Measurements from ENCODE around the gene SMARCA2. TPM values are rescaled to one million over a fixed set of nuclear protein-coding genes. Genes with fewer than 3 reads are reported as not detected.

Gene SMARCA2
- total RNA-seq, 2 donors from 2014 or later = 118 to 177 TPM

- Histone ChIP-seq H3K4me3 (no peak overlapping the region), H3K36me3 (no peaks in the 10 kb centered on the region), H3K27me3 (replicated peaks; ENCODE audit: insufficient read depth) (no peaks in the 10 kb centered on the region), H3K4me1 (ENCODE audit: control insufficient read depth in 1 of 2, low read depth in 2 of 2) (no peaks in the 10 kb centered on the region), H3K9me3 (no peaks in the 10 kb centered on the region), H3K27ac (no peak overlapping the region)
- TF ChIP-seq, protein P1, sequence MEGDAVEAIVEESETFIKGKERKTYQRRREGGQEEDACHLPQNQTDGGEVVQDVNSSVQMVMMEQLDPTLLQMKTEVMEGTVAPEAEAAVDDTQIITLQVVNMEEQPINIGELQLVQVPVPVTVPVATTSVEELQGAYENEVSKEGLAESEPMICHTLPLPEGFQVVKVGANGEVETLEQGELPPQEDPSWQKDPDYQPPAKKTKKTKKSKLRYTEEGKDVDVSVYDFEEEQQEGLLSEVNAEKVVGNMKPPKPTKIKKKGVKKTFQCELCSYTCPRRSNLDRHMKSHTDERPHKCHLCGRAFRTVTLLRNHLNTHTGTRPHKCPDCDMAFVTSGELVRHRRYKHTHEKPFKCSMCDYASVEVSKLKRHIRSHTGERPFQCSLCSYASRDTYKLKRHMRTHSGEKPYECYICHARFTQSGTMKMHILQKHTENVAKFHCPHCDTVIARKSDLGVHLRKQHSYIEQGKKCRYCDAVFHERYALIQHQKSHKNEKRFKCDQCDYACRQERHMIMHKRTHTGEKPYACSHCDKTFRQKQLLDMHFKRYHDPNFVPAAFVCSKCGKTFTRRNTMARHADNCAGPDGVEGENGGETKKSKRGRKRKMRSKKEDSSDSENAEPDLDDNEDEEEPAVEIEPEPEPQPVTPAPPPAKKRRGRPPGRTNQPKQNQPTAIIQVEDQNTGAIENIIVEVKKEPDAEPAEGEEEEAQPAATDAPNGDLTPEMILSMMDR (IDR thresholded peaks at IDR 0.05) = no peak
- DNase-seq (ENCODE audit: low spot score) = no peak
- no peak for ATAC-seq (ENCODE audit: insufficient number of reproducible peaks, low FRiP score, low read depth)
These were observed 28.8 kb upstream of the SMARCA2 start for GRCh38 chr9:1986341-1986740.

DNA sequence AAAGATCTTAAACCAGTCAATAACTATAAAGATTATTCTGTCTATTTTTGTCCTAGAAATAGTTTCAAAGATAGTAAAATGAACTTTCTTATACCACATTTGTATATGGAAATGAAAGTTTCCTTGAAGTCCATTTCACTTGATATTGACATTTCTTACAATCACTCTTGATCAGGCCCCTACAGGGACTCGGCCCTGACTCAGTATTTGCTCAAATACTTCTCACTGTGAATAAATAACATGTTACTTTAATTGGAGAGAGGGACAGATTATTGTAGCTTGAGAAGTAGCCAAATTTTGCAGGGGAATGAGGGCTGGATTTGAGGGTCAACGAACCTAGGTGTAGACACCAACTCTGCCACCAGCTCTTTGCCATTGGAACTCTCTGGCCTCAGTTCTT, 25.6 kb upstream of the SMARCA2 start:
- no peak overlapping the region for H3K4me3 ChIP-seq
- no peaks in the 10 kb centered on the region for H3K36me3 ChIP-seq
- TF ChIP-seq, protein P1 (IDR thresholded peaks at IDR 0.05) = no peak
- no peaks in the 10 kb centered on the region for H3K4me1 ChIP-seq (ENCODE audit: control insufficient read depth in 1 of 2, low read depth in 2 of 2)
- no peak overlapping the region for H3K27ac ChIP-seq
- no peaks in the 10 kb centered on the region for H3K9me3 ChIP-seq
- ATAC-seq (ENCODE audit: insufficient number of reproducible peaks, low FRiP score, low read depth) = no peak
- H3K27me3 ChIP-seq (replicated peaks; ENCODE audit: insufficient read depth) = no peaks in the 10 kb centered on the region
- DNase-seq (ENCODE audit: low spot score) = no peak

DNA sequence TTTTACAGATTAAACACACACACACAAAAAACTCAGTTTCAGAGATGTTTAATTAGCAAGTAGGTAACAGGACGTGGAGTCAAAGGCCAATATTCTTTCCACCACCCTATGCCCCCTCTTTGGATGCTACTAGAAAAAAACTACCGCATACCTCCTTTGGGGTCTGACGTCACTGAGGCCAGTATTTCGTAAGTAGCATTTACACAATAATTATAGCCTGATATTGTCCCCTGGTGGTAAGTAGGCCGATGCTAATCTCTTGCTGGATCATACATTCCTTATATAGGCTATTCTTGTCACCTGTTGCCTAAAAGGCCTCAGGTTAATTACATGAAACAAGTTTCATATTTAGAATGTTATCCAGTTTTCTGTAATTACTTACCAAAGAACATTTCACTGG, 21.0 kb upstream of the SMARCA2 start:
- TF ChIP-seq, protein P1 (IDR thresholded peaks at IDR 0.05) = no peak
- Histone ChIP-seq H3K27ac (no peak overlapping the region), H3K27me3 (replicated peaks; ENCODE audit: insufficient read depth) (no peaks in the 10 kb centered on the region), H3K4me1 (ENCODE audit: control insufficient read depth in 1 of 2, low read depth in 2 of 2) (no peaks in the 10 kb centered on the region), H3K36me3 (no peaks in the 10 kb centered on the region), H3K4me3 (no peak overlapping the region), H3K9me3 (no peaks in the 10 kb centered on the region)
- ATAC-seq (ENCODE audit: insufficient number of reproducible peaks, low FRiP score, low read depth) = no peak
- no peak for DNase-seq (ENCODE audit: low spot score)

DNA sequence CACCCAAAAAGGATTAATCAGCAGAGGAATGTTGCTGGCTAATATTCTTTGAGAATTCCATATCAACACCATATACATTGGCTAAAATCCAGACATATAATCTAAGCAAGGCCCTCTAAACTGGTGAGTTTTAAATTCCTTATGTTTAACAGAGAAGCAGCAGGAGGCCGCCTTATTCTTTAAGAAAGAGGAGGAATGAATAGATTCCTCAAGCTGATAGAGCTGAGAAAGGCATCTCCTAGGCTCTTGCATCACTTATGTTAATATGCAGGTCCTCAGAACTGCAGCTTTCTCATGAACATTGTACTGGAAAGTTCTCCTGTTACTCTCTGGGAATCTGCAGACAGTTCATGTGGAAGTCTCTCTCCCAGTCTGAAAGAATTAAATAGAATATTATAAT, 20.1 kb upstream of the SMARCA2 start:
- ATAC-seq (ENCODE audit: insufficient number of reproducible peaks, low FRiP score, low read depth) = no peak
- TF ChIP-seq, protein P1 (IDR thresholded peaks at IDR 0.05) = no peak
- H3K36me3 ChIP-seq = no peaks in the 10 kb centered on the region
- H3K27ac ChIP-seq = no peak overlapping the region
- H3K9me3 ChIP-seq = no peaks in the 10 kb centered on the region
- no peak overlapping the region for H3K4me3 ChIP-seq
- no peak for DNase-seq (ENCODE audit: low spot score)
- H3K27me3 ChIP-seq (replicated peaks; ENCODE audit: insufficient read depth) = no peaks in the 10 kb centered on the region
- H3K4me1 ChIP-seq (ENCODE audit: control insufficient read depth in 1 of 2, low read depth in 2 of 2) = no peaks in the 10 kb centered on the region

DNA sequence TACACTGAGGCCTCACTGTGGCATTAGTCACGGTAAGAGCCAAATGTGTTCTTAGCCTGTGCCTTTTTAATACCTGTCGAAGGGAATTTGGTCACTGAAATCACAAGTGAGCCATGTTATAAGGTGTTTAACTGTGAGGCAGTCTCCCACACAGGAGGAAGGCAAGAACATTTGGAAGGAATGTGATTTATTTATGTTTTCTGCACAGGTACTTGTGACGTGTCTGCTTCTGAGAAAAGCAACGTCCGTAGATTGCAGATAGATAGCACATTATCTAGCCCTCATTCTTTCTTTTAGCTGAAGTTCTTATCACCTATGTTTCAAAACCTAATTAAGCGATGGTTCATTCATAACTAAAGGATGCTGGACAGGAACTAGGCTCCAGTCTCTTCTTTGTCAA, 19.0 kb upstream of the SMARCA2 start:
- TF ChIP-seq, protein P1 (IDR thresholded peaks at IDR 0.05) = no peak
- H3K4me1 ChIP-seq (ENCODE audit: control insufficient read depth in 1 of 2, low read depth in 2 of 2) = no peaks in the 10 kb centered on the region
- H3K27ac ChIP-seq = no peak overlapping the region
- H3K36me3 ChIP-seq = no peaks in the 10 kb centered on the region
- no peak for ATAC-seq (ENCODE audit: insufficient number of reproducible peaks, low FRiP score, low read depth)
- no peak for DNase-seq (ENCODE audit: low spot score)
- no peaks in the 10 kb centered on the region for H3K27me3 ChIP-seq (replicated peaks; ENCODE audit: insufficient read depth)
- H3K9me3 ChIP-seq = no peaks in the 10 kb centered on the region
- H3K4me3 ChIP-seq = no peak overlapping the region
